Caco-2 (cell line): ENCODE measurements around the gene BCAM. TPM values are rescaled to one million over a fixed set of nuclear protein-coding genes. Genes with fewer than 3 reads are reported as not detected.
A peak's percentile ranks its signal among the peaks of the same experiment; 100 is the strongest.
"Not testable (repeated sequence)": the region's sequence is repeated elsewhere in the genome, so short reads cannot be mapped to it uniquely, and the experiment has no call there.

Experiments
- BruUV-seq: library from RNA; stranded (reverse); fragments of 400-500 nt; replicated peaks from 2 replicates; lab custom pipeline; 2021; lab: Mats Ljungman, UMichigan
- CTCF ChIA-PET: fragments of 300-600 bp; sonication (Branson Sonifier 250); formaldehyde crosslinking; loops from one replicate; lab custom pipeline; 2022; ENCODE audit warnings: antibody characterized with exemption; lab: Charles Lee
- POLR2A ChIA-PET: fragments of 300-600 bp; sonication (Branson Sonifier 250); formaldehyde crosslinking; loops from one replicate; lab custom pipeline; 2022; ENCODE audit warnings: antibody characterized with exemption; lab: Charles Lee
- DNase-seq, 2 experiments: peaks; one replicate each; pipeline versions ENCODE4 v3.0.0 to v3.0.0-alpha.2; 2020 to 2022
- H3K27me3 ChIP-seq: replicated peaks from 2 replicates; pipeline ENCODE4 v1.6.0; 2011; ENCODE audit warnings: low read length; ENCODE audit not compliant: control insufficient read depth, insufficient read depth
- H3K36me3 ChIP-seq: 2 replicates; pipeline ENCODE4 v1.5.1; 2011; ENCODE audit warnings: low read length; ENCODE audit not compliant: control insufficient read depth, insufficient read depth
- H3K4me1 ChIP-seq: fragments of 250-450 bp; sonication (Bioruptor Pico); 2 replicates; pipeline ENCODE4 v1.5.1; 2020; ENCODE audit warnings: mild to moderate bottlenecking
- H3K4me3 ChIP-seq: 2 replicates; pipeline ENCODE4 v1.5.1; 2011; ENCODE audit warnings: low read depth, mild to moderate bottlenecking, control low read depth, low read length
- H3K9me3 ChIP-seq: fragments of 250-450 bp; sonication (Bioruptor Pico); 2 replicates; pipeline ENCODE4 v1.5.1; 2020; ENCODE audit warnings: mild to moderate bottlenecking, moderate library complexity
- H3K27ac Mint-ChIP-seq: one replicate; pipeline ENCODE4 v1.8.0; 2022; ENCODE audit warnings: mixed read lengths; ENCODE audit not compliant: unreplicated experiment
- H3K27me3 Mint-ChIP-seq: one replicate; pipeline ENCODE4 v1.8.0; 2022; ENCODE audit warnings: mixed read lengths; ENCODE audit not compliant: insufficient read depth, unreplicated experiment
- H3K36me3 Mint-ChIP-seq: one replicate; pipeline ENCODE4 v1.8.0; 2022; ENCODE audit warnings: mild to moderate bottlenecking, mixed read lengths; ENCODE audit not compliant: insufficient read depth, unreplicated experiment
- H3K4me1 Mint-ChIP-seq: one replicate; pipeline ENCODE4 v1.8.0; 2022; ENCODE audit warnings: low read depth, mixed read lengths; ENCODE audit not compliant: unreplicated experiment
- H3K4me3 Mint-ChIP-seq: one replicate; pipeline ENCODE4 v1.8.0; 2022; ENCODE audit warnings: mild to moderate bottlenecking, moderate library complexity, mixed read lengths; ENCODE audit not compliant: unreplicated experiment
- H3K9me3 Mint-ChIP-seq: one replicate; pipeline ENCODE4 v1.8.0; 2022; ENCODE audit warnings: mixed read lengths; ENCODE audit not compliant: unreplicated experiment
- intact Hi-C: fragments of 100-400 bp; cut with micrococcal nuclease; formaldehyde crosslinking; loops from one replicate; pipeline ENCODE4 v1.10.0; 2022; ENCODE audit not compliant: unreplicated experiment
- total RNA-seq: library from RNA; stranded (reverse); gene quantifications from 2 replicates; pipeline ENCODE4 v1.2.3, GENCODE V29; 2022
- TF ChIP-seq, protein P1 (sequence below), 2 experiments: fragments of 200-600 bp in 1 of 2; IDR thresholded peaks; 1 replicate in 1 of 2; 2 replicates in 1 of 2; pipeline versions ENCODE4 v1.5.1 to v1.8.0; 2011 to 2022; ENCODE audit warnings: antibody characterized with exemption in 1 of 2, control low read depth in 1 of 2, inconsistent platforms in 1 of 2, low read depth in 1 of 2, low read length in 1 of 2, mild to moderate bottlenecking in 1 of 2, moderate library complexity in 1 of 2; ENCODE audit not compliant: insufficient read depth in 1 of 2, severe bottlenecking in 1 of 2, unreplicated experiment in 1 of 2

BCAM gene
- total RNA-seq, 1 experiment from 2014 or later, result 244 TPM

DNA sequence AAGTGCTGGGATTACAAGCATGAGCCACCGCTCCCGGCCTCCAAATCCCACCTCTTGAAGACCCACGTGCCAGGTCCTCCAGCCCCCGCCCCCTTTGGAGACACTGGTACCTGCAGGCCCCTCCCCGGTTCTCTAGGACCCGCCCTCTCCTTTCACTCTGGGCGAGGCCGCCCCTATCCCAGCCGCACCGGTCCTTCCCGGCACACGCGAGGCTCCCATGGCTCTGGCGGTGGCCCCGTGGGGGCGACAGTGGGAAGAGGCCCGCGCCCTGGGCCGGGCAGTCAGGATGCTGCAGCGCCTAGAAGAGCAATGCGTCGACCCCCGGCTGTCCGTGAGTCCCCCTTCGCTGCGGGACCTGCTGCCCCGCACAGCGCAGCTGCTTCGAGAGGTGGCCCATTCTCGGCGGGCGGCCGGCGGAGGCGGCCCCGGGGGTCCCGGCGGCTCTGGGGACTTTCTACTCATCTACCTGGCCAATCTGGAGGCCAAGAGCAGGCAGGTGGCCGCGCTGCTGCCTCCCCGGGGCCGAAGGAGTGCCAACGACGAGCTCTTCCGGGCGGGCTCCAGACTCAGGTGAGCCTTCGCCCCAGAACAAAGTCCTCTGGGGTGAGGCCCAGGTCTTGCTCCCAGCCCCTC lies 31.1 kb upstream of the BCAM start, which contains the start of gene CBLC:
CBLC (plus strand) TSS at position 176 of the 633 bp plus-strand sequence; CDS start at position 218, 42 bp downstream.
- H3K9me3 ChIP-seq, result no peaks in the 10 kb centered on the region
- H3K4me3 ChIP-seq, result peak within 1 kb of the TSS; percentile 83
- Mint-ChIP-seq H3K36me3 (peaks cover 18% of the 10 kb centered on the region), H3K4me1 (peaks cover 5% of the 10 kb centered on the region), H3K27me3 (no peaks in the 10 kb centered on the region), H3K9me3 (no peaks in the 10 kb centered on the region), H3K4me3 (peak within 1 kb of the TSS; percentile 73), H3K27ac (peak within 1 kb of the TSS; percentile 91)
- CTCF ChIA-PET, result interaction anchor here (0.5 to 2.5 kb wide), 10 partner anchors 10 to 207 kb away, joined by 3 to 15 read pairs (median 4); partner anchors contain the start of genes BCAM and NECTIN2
- TSS peak; percentile 29 for BruUV-seq
- H3K36me3 ChIP-seq, result no peaks in the 10 kb centered on the region
- POLR2A ChIA-PET, result interaction anchor here (0.5 to 1.2 kb wide), 6 partner anchors 29 to 112 kb away, joined by 3 to 8 read pairs (median 4); partner anchors contain the start of gene NECTIN2
- no peaks in the 10 kb centered on the region for H3K27me3 ChIP-seq
- DNase-seq, result peak; percentile 97 to 98
- TF ChIP-seq, protein P1, sequence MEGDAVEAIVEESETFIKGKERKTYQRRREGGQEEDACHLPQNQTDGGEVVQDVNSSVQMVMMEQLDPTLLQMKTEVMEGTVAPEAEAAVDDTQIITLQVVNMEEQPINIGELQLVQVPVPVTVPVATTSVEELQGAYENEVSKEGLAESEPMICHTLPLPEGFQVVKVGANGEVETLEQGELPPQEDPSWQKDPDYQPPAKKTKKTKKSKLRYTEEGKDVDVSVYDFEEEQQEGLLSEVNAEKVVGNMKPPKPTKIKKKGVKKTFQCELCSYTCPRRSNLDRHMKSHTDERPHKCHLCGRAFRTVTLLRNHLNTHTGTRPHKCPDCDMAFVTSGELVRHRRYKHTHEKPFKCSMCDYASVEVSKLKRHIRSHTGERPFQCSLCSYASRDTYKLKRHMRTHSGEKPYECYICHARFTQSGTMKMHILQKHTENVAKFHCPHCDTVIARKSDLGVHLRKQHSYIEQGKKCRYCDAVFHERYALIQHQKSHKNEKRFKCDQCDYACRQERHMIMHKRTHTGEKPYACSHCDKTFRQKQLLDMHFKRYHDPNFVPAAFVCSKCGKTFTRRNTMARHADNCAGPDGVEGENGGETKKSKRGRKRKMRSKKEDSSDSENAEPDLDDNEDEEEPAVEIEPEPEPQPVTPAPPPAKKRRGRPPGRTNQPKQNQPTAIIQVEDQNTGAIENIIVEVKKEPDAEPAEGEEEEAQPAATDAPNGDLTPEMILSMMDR (IDR thresholded peaks at IDR 0.05; ENCODE audit: insufficient read depth in 1 of 2, low read depth in 1 of 2, low read length in 1 of 2, severe bottlenecking in 1 of 2, unreplicated experiment in 1 of 2), result peak in 1 of 2 experiments; percentile 38
- intact Hi-C loops, result loop anchor here (2.0 kb wide), 2 partner anchors 31 to 67 kb away; partner anchors contain the start of gene BCAM
- H3K4me1 ChIP-seq, result peaks cover 15% of the 10 kb centered on the region

DNA sequence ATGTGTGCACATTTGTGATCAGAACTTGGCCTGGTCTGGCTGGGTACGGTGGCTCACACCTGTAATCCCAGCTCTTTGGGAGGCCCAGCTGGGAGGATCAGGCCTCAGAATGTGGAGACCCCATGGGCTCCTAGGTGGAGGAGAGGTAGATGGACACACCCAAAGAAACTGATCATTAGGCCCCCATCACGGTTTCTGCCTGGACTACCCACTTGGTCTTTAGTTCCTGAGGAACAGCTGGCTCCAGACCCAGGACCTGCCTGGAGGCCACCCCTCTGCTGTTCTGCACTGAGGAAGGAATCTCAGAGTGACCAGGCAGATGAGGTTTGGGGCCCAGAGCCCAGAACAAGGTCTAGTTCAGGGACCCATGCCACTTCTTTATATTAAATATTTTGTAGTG lies 29.8 kb upstream of the BCAM start:
- Histone ChIP-seq H3K36me3 (peaks cover 1% of the 10 kb centered on the region; the same call in 1 of the 2 replicates), H3K4me3 (no peak overlapping the region; the same call in 1 of the 2 replicates), H3K27me3 (no peaks in the 10 kb centered on the region), H3K4me1 (peaks cover 15% of the 10 kb centered on the region), H3K9me3 (no peaks in the 10 kb centered on the region)
- TF ChIP-seq, protein P1 (IDR thresholded peaks at IDR 0.05; ENCODE audit: insufficient read depth in 1 of 2, low read depth in 1 of 2, low read length in 1 of 2, severe bottlenecking in 1 of 2, unreplicated experiment in 1 of 2), result no peak
- ChIA-PET CTCF (interaction anchor here (1.5 kb wide), 1 partner anchor 56 kb away, joined by 3 read pairs; no protein-coding TSS in a partner anchor), POLR2A (no interaction called here)
- no peaks in the 10 kb centered on the region for H3K27me3 Mint-ChIP-seq
- no peak overlapping the region for H3K27ac Mint-ChIP-seq
- H3K4me3 Mint-ChIP-seq, result peak overlapping the region; percentile 59
- peaks cover 6% of the 10 kb centered on the region for H3K4me1 Mint-ChIP-seq
- peaks cover 21% of the 10 kb centered on the region for H3K36me3 Mint-ChIP-seq
- BruUV-seq, result no TSS peak
- no peaks in the 10 kb centered on the region for H3K9me3 Mint-ChIP-seq
- no peak for DNase-seq
- intact Hi-C loops, result no loop called here

DNA sequence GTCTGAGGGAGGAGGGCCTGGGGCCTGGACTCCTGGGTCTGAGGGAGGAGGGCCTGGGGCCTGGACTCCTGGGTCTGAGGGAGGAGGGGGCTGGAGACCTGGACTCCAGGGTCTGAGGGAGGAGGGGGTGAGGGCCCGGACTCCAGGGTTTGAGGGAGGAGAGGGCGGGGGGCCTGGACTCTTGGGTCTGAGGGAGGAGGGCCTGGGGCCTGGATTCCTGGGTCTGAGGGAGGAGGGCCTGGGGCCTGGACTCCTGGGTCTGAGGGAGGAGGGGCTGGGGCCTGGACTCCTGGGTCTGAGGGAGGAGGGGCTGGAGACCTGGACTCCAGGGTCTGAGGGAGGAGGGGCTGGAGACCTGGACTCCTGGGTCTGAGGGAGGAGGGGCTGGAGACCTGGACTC lies 27.2 kb upstream of the BCAM start:
- DNase-seq, intact Hi-C loops, H3K9me3 ChIP-seq, H3K36me3 ChIP-seq, H3K27me3 Mint-ChIP-seq, H3K4me1 ChIP-seq, POLR2A ChIA-PET, H3K4me3 Mint-ChIP-seq, H3K27me3 ChIP-seq, BruUV-seq, H3K4me3 ChIP-seq, H3K27ac Mint-ChIP-seq, H3K9me3 Mint-ChIP-seq: not testable (repeated sequence)
- Mint-ChIP-seq H3K4me1 (peaks cover 15% of the 10 kb centered on the region), H3K36me3 (peaks cover 40% of the 10 kb centered on the region)
- CTCF ChIA-PET, result interaction anchor here (0.6 to 1.8 kb wide), 3 partner anchors 42 to 63 kb away, joined by 4 to 13 read pairs (median 6); no protein-coding TSS in a partner anchor
